HepG2 (cell line): ENCODE data around the gene DNAJB12. TPM values are rescaled to one million over a fixed set of nuclear protein-coding genes. Genes with fewer than 3 reads are reported as not detected.

Source experiments
- FOSL2 ChIP-seq: sonication (generic); formaldehyde crosslinking; IDR thresholded peaks from 2 replicates; pipeline ENCODE4 v1.4.0; 2020; ENCODE audit warnings: missing genetic modification reagents
- MAFK ChIP-seq, 2 experiments: IDR thresholded peaks in 1 of 2; conservative IDR thresholded peaks in 1 of 2; 2 replicates each; pipeline ENCODE4 v1.6.1; 2011; ENCODE audit warnings: improper control_type of control experiment in 2 of 2, low read length in 2 of 2
- MLX ChIP-seq: IDR thresholded peaks from 2 replicates; pipeline ENCODE4 v1.6.1; 2016
- MTA1 ChIP-seq: sonication (generic); formaldehyde crosslinking; IDR thresholded peaks from 2 replicates; pipeline ENCODE4 v1.4.0; 2020; ENCODE audit warnings: missing genetic modification reagents, mild to moderate bottlenecking, borderline replicate concordance
- NFAT5 ChIP-seq: sonication (generic); formaldehyde crosslinking; IDR thresholded peaks from 2 replicates; pipeline ENCODE4 v1.4.0; 2020; ENCODE audit warnings: missing genetic modification reagents
- NFKB2 ChIP-seq: sonication (generic); formaldehyde crosslinking; IDR thresholded peaks from 2 replicates; pipeline ENCODE4 v1.4.0; 2020; ENCODE audit warnings: missing genetic modification reagents, borderline replicate concordance
- SMC3 ChIP-seq: IDR thresholded peaks from 2 replicates; pipeline ENCODE4 v1.6.1; 2011; ENCODE audit warnings: low read length, improper control_type of control experiment
- SMYD3 ChIP-seq: sonication (generic); formaldehyde crosslinking; IDR thresholded peaks from 2 replicates; pipeline ENCODE4 v1.8.1; 2023; ENCODE audit warnings: mild to moderate bottlenecking, missing genetic modification reagents
- THAP9 ChIP-seq: sonication (generic); formaldehyde crosslinking; IDR thresholded peaks from 2 replicates; pipeline ENCODE4; 2020; ENCODE audit warnings: missing genetic modification reagents, mild to moderate bottlenecking, borderline replicate concordance
- ZNF253 ChIP-seq: sonication (generic); formaldehyde crosslinking; IDR thresholded peaks from 2 replicates; pipeline ENCODE4 v1.8.0; 2022; ENCODE audit warnings: mild to moderate bottlenecking, missing genetic modification reagents, borderline replicate concordance
- ZNF317 ChIP-seq: sonication (generic); formaldehyde crosslinking; IDR thresholded peaks from 2 replicates; pipeline ENCODE4 v1.5.0; 2020; ENCODE audit warnings: mild to moderate bottlenecking, missing genetic modification reagents
- ZNF547 ChIP-seq: sonication (generic); formaldehyde crosslinking; IDR thresholded peaks from 2 replicates; pipeline ENCODE4 v1.5.1; 2020; ENCODE audit warnings: mild to moderate bottlenecking, missing genetic modification reagents
- ZNF572 ChIP-seq: sonication (generic); formaldehyde crosslinking; IDR thresholded peaks from 2 replicates; pipeline ENCODE4 v1.5.1; 2020; ENCODE audit warnings: mild to moderate bottlenecking, missing genetic modification reagents
- ZNF839 ChIP-seq: sonication (generic); formaldehyde crosslinking; IDR thresholded peaks from 2 replicates; pipeline ENCODE4 v1.4.0; 2020; ENCODE audit warnings: missing genetic modification reagents, mild to moderate bottlenecking, borderline replicate concordance
- ZSCAN20 ChIP-seq: sonication (generic); formaldehyde crosslinking; IDR thresholded peaks from 2 replicates; pipeline ENCODE4 v1.4.0; 2020; ENCODE audit warnings: missing genetic modification reagents, mild to moderate bottlenecking, borderline replicate concordance
- ZSCAN22 ChIP-seq: sonication (generic); formaldehyde crosslinking; IDR thresholded peaks from 2 replicates; pipeline ENCODE4 v1.4.0; 2020; ENCODE audit warnings: mild to moderate bottlenecking, missing genetic modification reagents
- ZSCAN31 ChIP-seq: sonication (generic); formaldehyde crosslinking; IDR thresholded peaks from 2 replicates; pipeline ENCODE4 v1.5.0; 2020; ENCODE audit warnings: low read depth, mild to moderate bottlenecking, missing genetic modification reagents
- ZXDC ChIP-seq: sonication (generic); formaldehyde crosslinking; IDR thresholded peaks from 2 replicates; pipeline ENCODE4 v1.5.0; 2020; ENCODE audit warnings: mild to moderate bottlenecking, missing genetic modification reagents
- polyA plus RNA-seq, 8 experiments: library from polyadenylated mRNA; depleted of rRNA in 3 of 8; stranded (reverse) in 7 of 8; unstranded in 1 of 8; fragments of >200 nt; fragmentation: Illumina TruSeq in 4 of 8; extraction: Trizol in 4 of 8; gene quantifications; 2 replicates each; pipeline versions ENCODE4 v1.2.1 to v1.2.3, GENCODE V29; 2011 to 2016; ENCODE audit warnings: low read depth in 4 of 8, missing spikeins in 1 of 8, mixed read lengths in 1 of 8; ENCODE audit not compliant: insufficient read depth in 1 of 8
- total RNA-seq, 5 experiments: library from RNA; depleted of rRNA; stranded (reverse); fragments of >200 nt; fragmentation: Illumina TruSeq; extraction: Trizol; gene quantifications; 2 replicates each; pipeline ENCODE4 v1.2.3, GENCODE V29; 2016; ENCODE audit warnings: low read depth in 1 of 5

The DNAJB12 gene
- total and polyA plus RNA-seq, 2 of the 13 experiments (the other 11 are each of a cell fraction or from before 2014, with no cell fraction given): 10.8 to 18.2 TPM

- no peak for TF ChIP-seq ZSCAN20 (CRISPR knock-in tag)
- peak; percentile 83 for TF ChIP-seq SMC3
- no peak for TF ChIP-seq NFKB2 (CRISPR knock-in tag)
- no peak for TF ChIP-seq ZNF839 (CRISPR knock-in tag)
- TF ChIP-seq ZSCAN31 (CRISPR knock-in tag): no peak
- TF ChIP-seq MAFK (conservative IDR thresholded peaks at IDR 0.05 in 1 of 2, IDR thresholded peaks at IDR 0.05 in 1 of 2; ENCODE audit: low read length in 2 of 2): no peak
- TF ChIP-seq SMYD3: no peak
- peak; percentile 36; the same call in 1 of the 2 replicates for TF ChIP-seq THAP9 (CRISPR knock-in tag)
- TF ChIP-seq ZNF572: peak; percentile 89; the same call in 1 of the 2 replicates
- no peak for TF ChIP-seq ZNF317 (CRISPR knock-in tag)
- TF ChIP-seq NFAT5 (CRISPR knock-in tag): no peak
- peak; percentile 75; the same call in 1 of the 2 replicates for TF ChIP-seq ZNF253
- peak; percentile 77 for TF ChIP-seq ZNF547
- TF ChIP-seq ZXDC (CRISPR knock-in tag): 0 out of 2 replicates have a peak, but pooled peaks have one; percentile 37
- no peak for TF ChIP-seq FOSL2 (CRISPR knock-in tag)
- no peak for TF ChIP-seq ZSCAN22 (CRISPR knock-in tag)
- no peak for TF ChIP-seq MLX (CRISPR knock-in tag)
- no peak for TF ChIP-seq MTA1 (CRISPR knock-in tag)
Observed at GRCh38 chr10:72328045-72328828, 26.5 kb downstream of the DNAJB12 start (continued).
